Keratinocyte (primary cell): Measurements from ENCODE around the gene CDC14A.

ENCODE experiments used
- CTCF ChIP-seq, 3 experiments: IDR thresholded peaks in 1 of 3; conservative IDR thresholded peaks in 1 of 3; optimal IDR thresholded peaks in 1 of 3; 2 replicates in 2 of 3; 3 replicates in 1 of 3; pipeline versions ENCODE3 to v1.5.1; 2011; ENCODE audit warnings: low read length in 3 of 3, mild to moderate bottlenecking in 3 of 3, moderate library complexity in 2 of 3, control low read depth in 1 of 3, inconsistent platforms in 1 of 3; ENCODE audit not compliant: insufficient read depth in 2 of 3; ENCODE audit errors: extremely low read depth in 1 of 3
- EZH2 ChIP-seq: IDR thresholded peaks from one replicate; pipeline ENCODE4 v1.6.1; 2012; ENCODE audit warnings: inconsistent platforms, mild to moderate bottlenecking, low read length, moderate library complexity

GRCh38 chr1:100518023-100518422 lies 165.7 kb downstream of the CDC14A start:
- TF ChIP-seq CTCF (optimal IDR thresholded peaks at IDR 0.05 in 1 of 3, IDR thresholded peaks at IDR 0.05 in 1 of 3, conservative IDR thresholded peaks at IDR 0.05 in 1 of 3; ENCODE audit: extremely low read depth in 1 of 3, insufficient read depth in 2 of 3, low read length in 3 of 3) (no peak), EZH2 (no peak)
